ENCODE results near the gene ANKRD50.

Gene ANKRD50

DNA sequence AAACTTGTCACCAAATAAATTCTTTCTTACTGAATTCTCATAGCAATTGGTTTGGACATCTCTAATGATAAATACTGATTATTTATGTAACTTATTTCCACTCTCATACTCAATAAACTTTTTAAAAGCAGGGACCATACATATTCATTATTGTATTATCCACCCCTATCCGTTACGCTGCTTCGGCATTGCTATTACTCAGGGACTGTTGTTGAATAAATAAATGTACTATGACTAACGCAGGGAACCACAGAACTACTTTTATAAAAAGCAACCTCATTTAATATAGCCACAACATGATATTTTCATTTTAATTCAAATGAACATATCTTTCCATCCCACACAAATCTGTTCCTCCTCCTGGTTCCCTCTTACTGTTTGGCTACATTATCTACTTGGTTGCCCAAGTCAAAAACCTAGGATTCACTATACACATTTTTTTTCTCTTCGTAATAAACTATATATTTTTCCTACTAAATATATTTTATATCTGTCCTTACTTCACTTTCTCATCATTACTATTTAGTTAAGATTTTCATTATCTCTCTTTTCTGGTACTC, 14.9 kb upstream of the ANKRD50 start:
- no peak overlapping the region for H3K4me3 ChIP-seq (ENCODE audit: low read length)
- no peak for TF ChIP-seq ZNF274 (IDR thresholded peaks at IDR 0.05; ENCODE audit: low read depth, low read length)

DNA sequence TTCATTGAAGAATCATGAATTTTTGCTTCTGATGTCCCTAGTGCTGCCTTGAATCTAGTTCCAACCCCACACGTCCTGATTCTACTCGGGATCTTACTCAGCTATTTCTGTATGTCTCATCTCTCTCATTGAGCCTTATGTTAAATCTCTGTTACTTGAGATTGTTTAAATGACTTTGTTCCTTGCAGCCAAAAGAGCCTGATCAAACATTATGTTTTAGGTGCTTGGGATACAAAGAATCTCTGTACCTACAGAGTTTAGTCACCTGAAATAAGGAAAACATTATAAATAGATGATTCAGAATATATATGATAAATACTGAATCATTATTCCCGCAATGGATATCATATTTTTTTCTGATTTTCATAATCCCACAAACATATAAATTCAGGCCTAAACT, 13.7 kb upstream of the ANKRD50 start:
- TF ChIP-seq ZNF274 (IDR thresholded peaks at IDR 0.05; ENCODE audit: low read depth, low read length), result no peak
- H3K4me3 ChIP-seq (ENCODE audit: low read length), result no peak overlapping the region

GRCh38 chr4:124722071-124722470, 9.5 kb upstream of the ANKRD50 start:
- no peak for TF ChIP-seq ZNF274 (IDR thresholded peaks at IDR 0.05; ENCODE audit: low read depth, low read length)
- no peak overlapping the region for H3K4me3 ChIP-seq (ENCODE audit: low read length)

GRCh38 chr4:124717101-124717500, 4.6 kb upstream of the ANKRD50 start:
- no peak overlapping the region for H3K4me3 ChIP-seq (ENCODE audit: low read length)
- no peak for TF ChIP-seq ZNF274 (IDR thresholded peaks at IDR 0.05; ENCODE audit: low read depth, low read length)

GRCh38 chr4:124713185-124713592, 657 bp upstream of the ANKRD50 start:
- no peak for TF ChIP-seq ZNF274 (IDR thresholded peaks at IDR 0.05; ENCODE audit: low read depth, low read length)
- peak overlapping the region; percentile 68; the same call in 1 of the 2 replicates for H3K4me3 ChIP-seq (ENCODE audit: low read length)

DNA sequence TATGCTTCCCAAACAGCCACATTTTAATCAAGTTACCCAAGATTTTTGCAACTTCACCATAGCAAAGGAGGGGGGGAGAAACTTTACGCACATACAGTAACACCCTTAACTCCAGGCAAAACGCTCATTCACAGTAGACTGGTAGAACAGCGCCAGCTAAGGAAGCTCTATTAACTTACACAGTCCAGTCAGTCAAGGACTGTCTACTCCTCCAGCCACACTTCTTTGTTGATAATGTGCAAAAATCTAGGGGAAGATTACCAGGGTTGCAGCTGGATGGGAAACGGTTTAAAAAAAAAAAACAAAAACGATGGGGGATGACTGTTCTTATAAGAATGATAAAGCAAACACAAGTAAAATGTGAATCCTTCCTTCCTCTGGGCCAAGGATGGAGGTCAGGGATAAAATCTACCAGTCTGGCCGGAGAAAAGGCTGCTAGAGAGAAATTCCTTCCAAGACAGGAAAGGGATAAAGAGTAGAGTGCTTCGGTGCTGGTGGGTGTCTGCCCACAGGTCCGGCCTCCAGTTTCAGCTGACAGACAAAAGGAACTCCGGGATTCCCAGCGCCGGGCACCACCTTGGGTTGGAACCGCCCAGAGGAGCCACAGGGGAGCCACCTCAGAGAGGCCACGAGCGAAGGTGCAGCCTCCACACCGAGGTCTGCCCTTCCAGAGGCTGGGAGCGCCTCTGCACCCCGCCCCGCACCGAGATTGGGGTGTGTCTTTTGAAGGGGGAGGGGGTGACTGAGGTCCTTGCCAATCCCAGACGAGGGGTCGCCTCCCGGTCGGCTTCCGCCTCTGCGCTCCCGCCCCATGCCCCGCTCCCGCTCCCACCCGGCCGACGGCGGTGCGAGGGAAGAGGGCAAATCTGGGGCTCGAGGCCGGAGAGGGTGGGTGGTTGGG, 811 bp downstream of the ANKRD50 start:
- TF ChIP-seq ZNF274 (IDR thresholded peaks at IDR 0.05; ENCODE audit: low read depth, low read length), result no peak
- peak overlapping the region; percentile 90 for H3K4me3 ChIP-seq (ENCODE audit: low read length)

GRCh38 chr4:124710911-124711310, 1.6 kb downstream of the ANKRD50 start:
- no peak for TF ChIP-seq ZNF274 (IDR thresholded peaks at IDR 0.05; ENCODE audit: low read depth, low read length)
- H3K4me3 ChIP-seq (ENCODE audit: low read length), result peak overlapping the region; percentile 90; the same call in 1 of the 2 replicates

DNA sequence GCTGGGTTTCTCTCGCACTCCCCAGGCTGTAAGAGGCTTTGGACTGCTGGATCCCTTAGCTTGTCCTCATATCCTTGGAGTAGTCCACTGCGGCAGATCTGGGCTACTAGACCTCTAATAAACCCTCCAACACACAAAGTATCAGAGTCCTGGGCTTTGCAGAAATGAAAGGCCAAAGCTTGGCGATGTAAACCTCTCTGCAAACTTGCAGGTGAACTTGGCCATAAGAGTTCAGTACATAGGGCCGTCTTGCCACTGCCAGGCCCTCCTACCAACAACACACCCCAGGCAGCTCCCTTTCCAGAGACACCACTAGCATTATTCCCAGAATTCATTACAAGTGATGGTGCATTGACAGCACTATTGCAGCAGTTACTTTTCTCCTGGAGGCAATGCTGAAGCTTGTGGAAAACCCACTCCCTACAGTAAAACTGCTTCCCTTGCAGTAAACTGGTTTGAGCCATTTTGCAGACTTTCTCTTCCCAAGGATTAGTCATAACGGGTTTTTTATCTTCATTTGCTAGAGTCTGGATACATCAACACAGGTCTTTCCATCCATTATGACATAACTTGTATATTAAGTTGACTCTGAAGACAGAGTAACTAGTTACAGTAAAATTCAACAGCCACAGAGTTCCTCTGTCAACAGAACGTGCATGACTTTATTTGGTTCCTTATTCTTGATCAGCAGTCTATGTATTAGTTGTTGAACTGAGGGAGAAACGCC, 2.4 kb downstream of the ANKRD50 start:
- TF ChIP-seq ZNF274 (IDR thresholded peaks at IDR 0.05; ENCODE audit: low read depth, low read length), result no peak
- H3K4me3 ChIP-seq (ENCODE audit: low read length), result no peak overlapping the region; the same call in 1 of the 2 replicates

DNA sequence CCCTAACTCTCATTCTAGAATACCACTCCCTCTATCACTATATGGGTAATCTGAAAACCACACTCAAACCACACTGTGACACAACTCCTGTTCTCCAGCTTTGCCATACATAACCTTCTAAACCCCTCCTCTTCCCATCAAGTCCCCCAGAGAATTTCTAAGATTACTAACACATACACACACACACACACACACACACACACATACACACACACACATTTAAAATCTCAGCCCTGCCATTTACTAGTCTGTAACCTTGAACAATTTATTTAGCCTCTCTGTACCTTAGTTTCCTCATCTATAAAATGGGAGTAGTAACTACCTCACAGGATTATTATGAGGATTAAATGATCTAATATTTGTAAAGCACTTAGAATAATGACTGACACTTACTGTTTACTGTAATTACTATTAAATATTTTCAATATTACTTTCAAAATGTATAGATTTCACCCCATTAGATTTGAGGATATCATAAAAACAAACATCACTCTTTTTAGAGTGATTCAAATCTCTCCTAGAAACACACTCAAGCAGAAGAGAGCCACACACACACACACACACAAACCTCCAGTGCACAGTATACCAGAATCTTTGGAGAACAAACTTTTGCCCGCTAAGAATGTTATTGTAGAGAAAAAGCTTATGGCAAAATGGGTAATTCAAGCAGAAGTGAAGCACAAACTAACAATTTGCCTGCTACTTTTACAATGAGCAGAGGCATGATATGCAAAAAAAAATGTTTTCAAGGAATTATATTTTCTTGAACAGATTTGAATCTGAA, 3.8 kb downstream of the ANKRD50 start:
- H3K4me3 ChIP-seq (ENCODE audit: low read length), result no peak overlapping the region
- TF ChIP-seq ZNF274 (IDR thresholded peaks at IDR 0.05; ENCODE audit: low read depth, low read length), result no peak

DNA sequence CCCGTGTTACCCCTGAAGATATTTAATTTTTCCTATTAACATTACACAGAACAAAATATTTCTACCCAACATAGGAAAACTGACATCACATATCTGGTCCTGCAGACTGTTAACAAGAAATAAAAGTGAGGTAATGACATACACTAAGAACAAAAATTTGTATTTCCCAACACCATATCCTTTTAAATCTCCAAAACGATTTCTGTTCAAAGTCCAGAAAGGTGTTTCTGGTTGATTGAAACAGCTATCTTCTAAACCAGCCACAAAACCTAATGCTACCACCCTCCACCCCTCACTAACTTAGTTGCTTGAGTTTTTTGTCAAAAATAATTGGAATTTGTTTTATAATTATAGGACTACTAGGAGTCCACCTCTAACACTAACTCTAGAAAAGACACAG, 7.1 kb downstream of the ANKRD50 start:
- no peak for TF ChIP-seq ZNF274 (IDR thresholded peaks at IDR 0.05; ENCODE audit: low read depth, low read length)
- no peak overlapping the region for H3K4me3 ChIP-seq (ENCODE audit: low read length)

DNA sequence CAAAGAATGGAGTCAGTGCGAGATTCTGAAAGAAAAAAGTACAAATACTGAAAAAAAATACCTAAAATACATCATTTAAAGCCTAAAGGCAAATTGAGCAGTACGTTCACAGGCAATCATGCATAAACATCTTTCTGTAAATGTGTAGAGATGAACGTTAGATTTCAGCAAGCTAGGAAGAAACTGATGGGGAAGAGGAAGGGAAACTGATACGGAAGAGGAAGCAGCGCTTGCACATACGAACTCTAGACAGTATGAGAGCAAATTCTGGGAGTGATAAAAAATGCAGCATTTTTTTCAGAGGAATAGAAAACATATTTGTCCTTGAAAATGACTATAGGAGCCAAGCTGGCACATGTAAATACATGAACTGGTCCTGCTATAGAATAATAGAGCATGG, 9.4 kb downstream of the ANKRD50 start:
- no peak for TF ChIP-seq ZNF274 (IDR thresholded peaks at IDR 0.05; ENCODE audit: low read depth, low read length)
- no peak overlapping the region for H3K4me3 ChIP-seq (ENCODE audit: low read length)

GRCh38 chr4:124697441-124697840, 15.1 kb downstream of the ANKRD50 start:
- no peak for TF ChIP-seq ZNF274 (IDR thresholded peaks at IDR 0.05; ENCODE audit: low read depth, low read length)
- no peak overlapping the region for H3K4me3 ChIP-seq (ENCODE audit: low read length)

DNA sequence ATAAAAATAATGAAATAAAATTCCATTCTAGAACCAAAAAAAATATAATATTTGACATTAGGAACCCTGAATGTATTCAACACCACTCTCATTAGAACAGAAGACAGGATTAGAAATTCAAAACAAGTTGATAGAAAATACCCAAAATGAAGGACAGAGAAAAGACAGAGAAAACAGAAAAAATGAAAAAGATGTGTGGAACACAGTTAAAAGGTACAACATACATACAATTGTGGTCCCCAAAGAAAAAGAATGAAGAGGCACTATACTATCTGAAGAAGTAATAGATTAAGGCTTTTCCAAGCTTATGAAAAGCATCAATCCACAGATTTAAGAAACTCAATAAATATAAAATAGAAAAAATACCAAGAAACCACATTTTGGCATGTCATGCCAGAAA, 16.4 kb downstream of the ANKRD50 start:
- no peak overlapping the region for H3K4me3 ChIP-seq (ENCODE audit: low read length)
- no peak for TF ChIP-seq ZNF274 (IDR thresholded peaks at IDR 0.05; ENCODE audit: low read depth, low read length)
